ENCODE results near the gene SERTAD1.

The SERTAD1 gene

GRCh38 chr19:40371802-40372122 lies 54.0 kb downstream of the SERTAD1 start:
- H3K4me1 ChIP-seq (ENCODE audit: control insufficient read depth, insufficient read depth, low read length): no peaks in the 10 kb centered on the region
- no peaks in the 10 kb centered on the region for H3K27me3 ChIP-seq (ENCODE audit: control insufficient read depth, insufficient read depth, low read length)
- H3K36me3 ChIP-seq (ENCODE audit: control insufficient read depth, insufficient read depth, low read length): peaks cover 11% of the 10 kb centered on the region
- no peaks in the 10 kb centered on the region for H3K9me3 ChIP-seq (ENCODE audit: control insufficient read depth, low read length)
- H3K9ac ChIP-seq (ENCODE audit: low read length): no peak overlapping the region
- H3K4me3 ChIP-seq (ENCODE audit: low read length): no peak overlapping the region

Data from mucosa of stomach (tissue), 1 donor.